ENCODE results near the gene PTGS1.
"Not testable (repeated sequence)": the region's sequence is repeated elsewhere in the genome, so short reads cannot be mapped to it uniquely, and the experiment has no call there.

The PTGS1 gene

DNA sequence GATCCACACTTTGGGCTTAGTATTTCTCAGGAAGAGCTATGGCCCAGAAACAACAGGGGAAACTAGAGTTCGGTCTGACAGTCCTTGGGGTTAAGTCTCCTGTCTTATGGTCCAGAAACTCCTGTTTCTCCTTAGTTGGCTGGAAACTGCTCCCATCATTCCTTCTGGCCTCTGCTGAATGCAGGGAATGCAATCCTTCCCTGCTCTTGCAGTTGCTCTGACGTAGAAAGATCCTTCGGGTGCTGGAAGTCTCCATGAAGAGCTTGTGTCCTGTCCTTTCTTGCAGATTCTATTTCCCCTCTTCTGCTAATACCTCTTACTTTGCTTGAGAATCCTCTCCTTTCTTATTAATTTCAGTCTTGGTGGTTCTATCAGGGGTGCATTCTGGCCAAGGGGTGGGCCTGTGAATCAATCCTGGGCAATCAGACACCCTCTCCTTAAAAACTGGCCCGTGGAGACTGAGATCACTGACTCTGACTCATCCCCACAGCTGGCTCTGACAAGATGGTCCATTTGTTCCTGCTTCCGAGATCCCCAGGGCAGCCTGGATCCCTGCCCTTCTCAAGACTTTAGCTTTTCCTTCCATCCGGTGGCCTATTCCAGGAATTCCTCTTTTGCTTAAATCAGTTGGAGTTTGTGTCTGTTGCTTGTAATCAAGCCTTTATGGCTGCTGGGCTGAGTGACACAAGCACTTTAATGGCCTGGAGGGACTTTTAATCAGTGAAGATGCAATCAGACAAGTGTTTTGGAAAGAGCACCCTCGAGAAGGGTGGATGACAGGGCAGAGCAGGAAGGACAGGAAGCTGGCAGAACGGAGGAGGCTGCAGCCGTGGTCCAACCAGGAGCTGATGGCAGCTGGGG, 23.7 kb downstream of the PTGS1 start:
- H3K9ac ChIP-seq (ENCODE audit: low read depth in 1 of 2, low read length in 2 of 2) = no peak overlapping the region
- H3K27ac ChIP-seq (ENCODE audit: low read depth in 2 of 2, low read length in 2 of 2) = peak overlapping the region; percentile 49 to 50

DNA sequence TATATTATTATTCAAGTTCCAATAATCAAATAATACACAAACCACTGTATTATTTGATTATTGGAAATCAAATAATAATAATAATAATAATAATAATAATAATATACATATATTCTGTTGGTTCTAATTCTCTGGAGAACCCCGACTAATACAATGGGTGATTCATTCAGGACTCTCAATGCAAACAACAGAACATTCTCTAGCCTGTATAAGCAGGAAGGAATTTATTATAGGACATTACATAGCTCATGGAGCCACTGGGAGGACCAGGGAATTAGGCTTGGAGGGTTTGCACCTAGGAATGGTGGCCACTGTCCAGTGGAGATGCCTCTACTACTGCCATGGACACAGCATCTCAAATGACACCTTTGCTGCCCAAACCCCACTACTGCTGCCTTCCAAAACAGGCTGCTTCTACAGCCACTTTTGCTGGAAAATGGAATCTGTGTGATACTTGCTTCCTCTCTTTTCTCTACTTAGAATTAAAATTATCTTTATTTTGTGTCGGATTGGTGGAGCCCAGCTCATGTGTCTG, 25.9 kb downstream of the PTGS1 start:
- Histone ChIP-seq H3K9ac (ENCODE audit: low read depth in 1 of 2, low read length in 2 of 2) (no peak overlapping the region), H3K27ac (ENCODE audit: low read depth in 2 of 2, low read length in 2 of 2) (no peak overlapping the region), H3K36me3 (ENCODE audit: control insufficient read depth in 2 of 2, insufficient read depth in 2 of 2, low read length in 2 of 2) (no peaks in the 10 kb centered on the region), H3K4me1 (ENCODE audit: control insufficient read depth in 2 of 2, insufficient read depth in 2 of 2, low read length in 2 of 2) (no peaks in the 10 kb centered on the region), H3K27me3 (ENCODE audit: control insufficient read depth in 2 of 2, insufficient read depth in 2 of 2, low read length in 2 of 2) (no peaks in the 10 kb centered on the region), H3K9me3 (ENCODE audit: control insufficient read depth in 2 of 2, low read length in 2 of 2) (no peaks in the 10 kb centered on the region), H3K4me3 (ENCODE audit: low read length in 2 of 2) (no peak overlapping the region)

More for the DNA sequence above, 23.7 kb downstream of the PTGS1 start:
- Histone ChIP-seq H3K36me3 (ENCODE audit: control insufficient read depth in 2 of 2, insufficient read depth in 2 of 2, low read length in 2 of 2) (no peaks in the 10 kb centered on the region), H3K4me3 (ENCODE audit: low read length in 2 of 2) (no peak overlapping the region), H3K4me1 (ENCODE audit: control insufficient read depth in 2 of 2, insufficient read depth in 2 of 2, low read length in 2 of 2) (peaks cover 0 to 3% of the 10 kb centered on the region in 2 donors), H3K9me3 (ENCODE audit: control insufficient read depth in 2 of 2, low read length in 2 of 2) (no peaks in the 10 kb centered on the region), H3K27me3 (ENCODE audit: control insufficient read depth in 2 of 2, insufficient read depth in 2 of 2, low read length in 2 of 2) (no peaks in the 10 kb centered on the region)

- Histone ChIP-seq H3K4me3 (ENCODE audit: low read length in 2 of 2) (no peak overlapping the region), H3K36me3 (ENCODE audit: control insufficient read depth in 2 of 2, insufficient read depth in 2 of 2, low read length in 2 of 2) (no peaks in the 10 kb centered on the region), H3K9ac (ENCODE audit: low read depth in 1 of 2, low read length in 2 of 2) (no peak overlapping the region)
Observed at GRCh38 chr9:122397749-122398148, 26.9 kb downstream of the PTGS1 start.

GRCh38 chr9:122398371-122398924, 27.6 kb downstream of the PTGS1 start:
- no peaks in the 10 kb centered on the region for H3K27me3 ChIP-seq (ENCODE audit: control insufficient read depth in 2 of 2, insufficient read depth in 2 of 2, low read length in 2 of 2)
- H3K9me3 ChIP-seq (ENCODE audit: control insufficient read depth in 2 of 2, low read length in 2 of 2) = no peaks in the 10 kb centered on the region
- H3K9ac ChIP-seq (ENCODE audit: low read depth in 1 of 2, low read length in 2 of 2) = no peak overlapping the region
- H3K36me3 ChIP-seq (ENCODE audit: control insufficient read depth in 2 of 2, insufficient read depth in 2 of 2, low read length in 2 of 2) = no peaks in the 10 kb centered on the region
- no peak overlapping the region for H3K27ac ChIP-seq (ENCODE audit: low read depth in 2 of 2, low read length in 2 of 2)
- no peaks in the 10 kb centered on the region for H3K4me1 ChIP-seq (ENCODE audit: control insufficient read depth in 2 of 2, insufficient read depth in 2 of 2, low read length in 2 of 2)
- H3K4me3 ChIP-seq (ENCODE audit: low read length in 2 of 2) = no peak overlapping the region

More at GRCh38 chr9:122397749-122398148, 26.9 kb downstream of the PTGS1 start:
- H3K9me3 ChIP-seq (ENCODE audit: control insufficient read depth in 2 of 2, low read length in 2 of 2) = no peaks in the 10 kb centered on the region
- H3K27me3 ChIP-seq (ENCODE audit: control insufficient read depth in 2 of 2, insufficient read depth in 2 of 2, low read length in 2 of 2) = no peaks in the 10 kb centered on the region
- no peak overlapping the region for H3K27ac ChIP-seq (ENCODE audit: low read depth in 2 of 2, low read length in 2 of 2)
- no peaks in the 10 kb centered on the region for H3K4me1 ChIP-seq (ENCODE audit: control insufficient read depth in 2 of 2, insufficient read depth in 2 of 2, low read length in 2 of 2)

DNA sequence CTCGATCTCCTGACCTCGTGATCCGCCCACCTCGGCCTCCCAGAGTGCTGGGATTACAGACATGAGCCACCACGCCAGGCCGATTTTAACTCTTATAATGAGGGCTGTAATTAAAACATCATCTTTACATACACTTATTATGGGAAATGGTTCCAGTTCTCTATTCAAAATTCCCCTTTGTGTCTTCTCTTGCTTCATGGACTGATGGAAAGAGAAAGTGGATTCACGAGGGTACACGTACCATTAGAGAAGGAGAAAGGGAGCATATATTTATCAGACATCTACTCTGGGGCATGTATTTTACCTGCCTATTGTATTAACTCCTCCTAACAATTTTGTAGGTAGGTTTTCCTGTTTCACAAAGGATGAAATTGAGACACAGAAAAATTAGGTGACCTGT, 31.1 kb downstream of the PTGS1 start:
- Histone ChIP-seq H3K4me3 (ENCODE audit: low read length in 2 of 2) (no peak overlapping the region), H3K4me1 (ENCODE audit: control insufficient read depth in 2 of 2, insufficient read depth in 2 of 2, low read length in 2 of 2) (no peaks in the 10 kb centered on the region), H3K9me3 (ENCODE audit: control insufficient read depth in 2 of 2, low read length in 2 of 2) (no peaks in the 10 kb centered on the region), H3K9ac (ENCODE audit: low read depth in 1 of 2, low read length in 2 of 2) (no peak overlapping the region), H3K36me3 (ENCODE audit: control insufficient read depth in 2 of 2, insufficient read depth in 2 of 2, low read length in 2 of 2) (no peaks in the 10 kb centered on the region), H3K27ac (ENCODE audit: low read depth in 2 of 2, low read length in 2 of 2) (no peak overlapping the region), H3K27me3 (ENCODE audit: control insufficient read depth in 2 of 2, insufficient read depth in 2 of 2, low read length in 2 of 2) (no peaks in the 10 kb centered on the region)

DNA sequence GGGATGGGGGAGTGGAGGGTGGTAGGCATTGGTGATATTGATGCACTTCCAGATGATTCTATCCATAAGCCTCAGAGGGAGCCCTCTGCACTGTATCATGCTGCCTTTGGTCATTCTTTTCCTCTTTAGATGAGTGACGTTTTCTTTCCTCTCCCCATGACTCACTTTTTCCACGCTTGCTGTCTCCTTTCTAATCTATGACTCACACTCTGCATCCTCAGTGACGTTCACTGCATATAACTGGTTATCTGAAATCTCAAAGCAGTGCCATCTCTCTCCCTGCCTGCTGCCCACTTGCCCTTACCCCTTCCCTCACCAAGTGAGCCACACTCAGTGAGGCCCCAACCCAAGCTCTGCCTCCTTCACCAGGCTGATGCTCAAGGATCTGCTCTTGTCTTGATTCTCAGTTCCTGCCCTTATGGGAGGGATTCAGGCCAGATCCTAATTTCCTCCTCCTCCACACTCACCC, 31.6 kb downstream of the PTGS1 start:
- no peak overlapping the region for H3K27ac ChIP-seq (ENCODE audit: low read depth in 2 of 2, low read length in 2 of 2)
- no peak overlapping the region for H3K4me3 ChIP-seq (ENCODE audit: low read length in 2 of 2)
- no peak overlapping the region for H3K9ac ChIP-seq (ENCODE audit: low read depth in 1 of 2, low read length in 2 of 2)
- H3K4me1 ChIP-seq (ENCODE audit: control insufficient read depth in 2 of 2, insufficient read depth in 2 of 2, low read length in 2 of 2) = no peaks in the 10 kb centered on the region
- H3K27me3 ChIP-seq (ENCODE audit: control insufficient read depth in 2 of 2, insufficient read depth in 2 of 2, low read length in 2 of 2) = no peaks in the 10 kb centered on the region
- H3K9me3 ChIP-seq (ENCODE audit: control insufficient read depth in 2 of 2, low read length in 2 of 2) = no peaks in the 10 kb centered on the region
- H3K36me3 ChIP-seq (ENCODE audit: control insufficient read depth in 2 of 2, insufficient read depth in 2 of 2, low read length in 2 of 2) = no peaks in the 10 kb centered on the region

DNA sequence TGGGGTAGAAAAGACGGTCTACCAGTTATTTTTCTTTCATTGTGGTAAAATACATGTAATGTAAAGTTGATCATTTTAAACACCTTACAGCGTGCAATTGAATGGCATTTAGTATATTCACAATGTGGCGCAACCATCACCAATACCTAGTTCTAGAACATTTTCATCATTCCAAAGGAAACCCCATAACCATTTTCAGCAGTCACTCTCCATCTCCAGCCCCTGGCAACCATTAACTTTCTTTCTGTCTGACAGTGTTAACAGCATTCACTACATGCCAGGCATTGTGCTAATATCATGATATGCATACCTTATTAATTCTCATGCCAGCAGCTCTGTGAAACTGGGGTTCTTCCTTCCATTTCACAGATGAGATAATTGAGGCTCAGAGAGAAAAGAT, 32.0 kb downstream of the PTGS1 start:
- Histone ChIP-seq H3K4me1 (ENCODE audit: control insufficient read depth in 2 of 2, insufficient read depth in 2 of 2, low read length in 2 of 2) (no peaks in the 10 kb centered on the region), H3K27me3 (ENCODE audit: control insufficient read depth in 2 of 2, insufficient read depth in 2 of 2, low read length in 2 of 2) (no peaks in the 10 kb centered on the region), H3K4me3 (ENCODE audit: low read length in 2 of 2) (no peak overlapping the region), H3K9me3 (ENCODE audit: control insufficient read depth in 2 of 2, low read length in 2 of 2) (no peaks in the 10 kb centered on the region), H3K36me3 (ENCODE audit: control insufficient read depth in 2 of 2, insufficient read depth in 2 of 2, low read length in 2 of 2) (no peaks in the 10 kb centered on the region), H3K27ac (ENCODE audit: low read depth in 2 of 2, low read length in 2 of 2) (no peak overlapping the region), H3K9ac (ENCODE audit: low read depth in 1 of 2, low read length in 2 of 2) (no peak overlapping the region)

DNA sequence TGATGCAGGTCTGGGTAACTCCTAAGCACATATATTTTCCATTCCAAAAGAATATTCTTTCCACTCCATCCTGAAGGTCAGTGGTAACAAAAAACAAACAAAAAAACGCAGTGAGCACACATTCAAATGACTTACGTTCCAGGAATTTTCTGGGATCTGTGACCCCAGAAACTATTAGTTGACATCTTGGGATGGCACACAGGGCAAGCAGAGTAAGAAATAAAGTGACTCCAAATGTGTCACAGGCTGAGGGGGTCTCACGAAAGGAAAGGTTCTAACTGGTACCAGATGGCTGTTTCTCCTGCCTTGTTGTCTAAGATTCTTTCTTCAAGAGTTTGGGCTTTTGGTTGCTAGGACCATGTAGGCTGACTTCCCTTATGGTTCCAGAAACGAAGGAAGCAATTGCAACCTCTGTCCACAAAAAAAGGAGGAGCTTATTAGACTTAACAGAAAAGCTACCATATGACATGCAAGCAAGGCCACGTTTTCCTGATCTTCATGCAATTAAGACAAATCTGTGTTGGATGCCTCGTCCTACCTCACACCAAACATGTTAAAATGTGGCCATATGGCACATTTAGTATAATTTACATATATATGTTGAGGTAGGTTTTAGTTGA, 32.7 kb downstream of the PTGS1 start:
- Histone ChIP-seq H3K4me3 (ENCODE audit: low read length in 2 of 2) (no peak overlapping the region), H3K4me1 (ENCODE audit: control insufficient read depth in 2 of 2, insufficient read depth in 2 of 2, low read length in 2 of 2) (no peaks in the 10 kb centered on the region), H3K36me3 (ENCODE audit: control insufficient read depth in 2 of 2, insufficient read depth in 2 of 2, low read length in 2 of 2) (no peaks in the 10 kb centered on the region), H3K27ac (ENCODE audit: low read depth in 2 of 2, low read length in 2 of 2) (no peak overlapping the region), H3K9me3 (ENCODE audit: control insufficient read depth in 2 of 2, low read length in 2 of 2) (no peaks in the 10 kb centered on the region), H3K27me3 (ENCODE audit: control insufficient read depth in 2 of 2, insufficient read depth in 2 of 2, low read length in 2 of 2) (no peaks in the 10 kb centered on the region), H3K9ac (ENCODE audit: low read depth in 1 of 2, low read length in 2 of 2) (no peak overlapping the region)

- H3K4me1 ChIP-seq (ENCODE audit: control insufficient read depth in 2 of 2, insufficient read depth in 2 of 2, low read length in 2 of 2); H3K9ac ChIP-seq (ENCODE audit: low read depth in 1 of 2, low read length in 2 of 2); H3K27me3 ChIP-seq (ENCODE audit: control insufficient read depth in 2 of 2, insufficient read depth in 2 of 2, low read length in 2 of 2); H3K9me3 ChIP-seq (ENCODE audit: control insufficient read depth in 2 of 2, low read length in 2 of 2); H3K4me3 ChIP-seq (ENCODE audit: low read length in 2 of 2); H3K36me3 ChIP-seq (ENCODE audit: control insufficient read depth in 2 of 2, insufficient read depth in 2 of 2, low read length in 2 of 2); H3K27ac ChIP-seq (ENCODE audit: low read depth in 2 of 2, low read length in 2 of 2): not testable (repeated sequence)
Observed at GRCh38 chr9:122405304-122406069, 34.7 kb downstream of the PTGS1 start.
